H1 (cell line): ENCODE data around the gene KRABD2.

Experiments used
- CTCF ChIA-PET: fragments of 300-600 bp; sonication (Branson Sonifier 250); formaldehyde crosslinking; loops from one replicate; lab custom pipeline; 2021; ENCODE audit not compliant: partially characterized antibody; lab: Charles Lee
- POLR2A ChIA-PET: fragments of 300-600 bp; sonication (Branson Sonifier 250); formaldehyde crosslinking; loops from one replicate; lab custom pipeline; 2021; ENCODE audit warnings: inconsistent platforms; ENCODE audit not compliant: partially characterized antibody; lab: Charles Lee
- DNase-seq, 2 experiments: peaks; one replicate each; pipeline versions ENCODE4 v3.0.0 to v3.0.0-alpha.2; 2010 to 2022; ENCODE audit warnings: low spot score in 2 of 2, low read depth in 1 of 2, mixed read lengths in 1 of 2
- FAIRE-seq: peaks from 2 replicates; lab custom pipeline; 2011; peaks lifted over from hg19 to GRCh38; lab: Jason Lieb, UNC
- H2AFZ ChIP-seq: 2 replicates; pipeline ENCODE4 v1.8.1; 2012; ENCODE audit warnings: low read length, inconsistent platforms
- H2AK5ac ChIP-seq: 2 replicates; pipeline ENCODE4 v1.6.1; 2013; ENCODE audit warnings: low read depth, low read length
- H2BK120ac ChIP-seq: replicated peaks from 2 replicates; pipeline ENCODE3; 2013; ENCODE audit warnings: low read depth, low read length, inconsistent platforms
- H2BK12ac ChIP-seq: 2 replicates; pipeline ENCODE4 v1.6.1; 2013; ENCODE audit warnings: low read depth, low read length
- H2BK15ac ChIP-seq: 2 replicates; pipeline ENCODE4 v1.6.1; 2013; ENCODE audit warnings: low read length
- H2BK20ac ChIP-seq: 2 replicates; pipeline ENCODE4 v1.6.1; 2013; ENCODE audit warnings: low read length
- H2BK5ac ChIP-seq: 2 replicates; pipeline ENCODE4 v1.6.1; 2013; ENCODE audit warnings: low read depth, low read length
- H3K14ac ChIP-seq: 2 replicates; pipeline ENCODE4 v1.6.1; 2013; ENCODE audit warnings: inconsistent platforms; ENCODE audit not compliant: insufficient read length
- H3K18ac ChIP-seq: 2 replicates; pipeline ENCODE4 v1.6.1; 2013; ENCODE audit warnings: low read length; ENCODE audit errors: extremely low read depth
- H3K23ac ChIP-seq: 2 replicates; pipeline ENCODE4 v1.6.1; 2013; ENCODE audit warnings: inconsistent platforms; ENCODE audit not compliant: insufficient read length
- H3K23me2 ChIP-seq: 2 replicates; pipeline ENCODE4 v1.6.1; 2013; ENCODE audit warnings: low read depth, low read length
- H3K27ac ChIP-seq: 2 replicates; pipeline ENCODE4 v1.6.1; 2011; ENCODE audit warnings: low read depth, low read length, inconsistent platforms
- H3K27me3 ChIP-seq, 4 experiments: replicated peaks in 1 of 4; 1 replicate in 1 of 4; 2 replicates in 3 of 4; pipeline versions ENCODE4 v1.6.1 to v1.8.1; 2011 to 2013; ENCODE audit warnings: low read length in 3 of 4, mild to moderate bottlenecking in 3 of 4, inconsistent platforms in 2 of 4, mixed read lengths in 2 of 4, moderate library complexity in 1 of 4; ENCODE audit not compliant: control insufficient read depth in 3 of 4, insufficient read depth in 3 of 4; ENCODE audit errors: extremely low read depth in 1 of 4
- H3K36me3 ChIP-seq, 4 experiments: 2 replicates each; pipeline versions ENCODE4 v1.6.1 to v1.8.1; 2011 to 2013; ENCODE audit warnings: mild to moderate bottlenecking in 4 of 4, low read length in 3 of 4, moderate library complexity in 2 of 4, control low read depth in 1 of 4, inconsistent platforms in 1 of 4; ENCODE audit not compliant: insufficient read depth in 4 of 4, control insufficient read depth in 2 of 4
- H3K4ac ChIP-seq: replicated peaks from 2 replicates; pipeline ENCODE3; 2013; ENCODE audit warnings: low read length, low read depth, mixed read lengths, inconsistent platforms; ENCODE audit not compliant: insufficient read length
- H3K4me1 ChIP-seq, 4 experiments: replicated peaks in 1 of 4; 1 replicate in 1 of 4; 2 replicates in 3 of 4; pipeline versions ENCODE4 v1.6.1 to v1.8.1; 2011 to 2013; ENCODE audit warnings: low read length in 3 of 4, inconsistent platforms in 2 of 4, mixed read lengths in 1 of 4; ENCODE audit not compliant: insufficient read depth in 4 of 4, control insufficient read depth in 3 of 4
- H3K4me2 ChIP-seq, 2 experiments: 2 replicates each; pipeline versions ENCODE4 v1.6.1 to v1.8.1; 2011 to 2013; ENCODE audit warnings: low read depth in 2 of 2, low read length in 2 of 2, control low read depth in 1 of 2, inconsistent platforms in 1 of 2, mild to moderate bottlenecking in 1 of 2; ENCODE audit not compliant: insufficient read depth in 1 of 2
- H3K4me3 ChIP-seq, 4 experiments: fragments of 200-600, 300-600 bp in 1 of 4; sonication (generic), shearing (Covaris generic), sonication (Bioruptor Twin) in 1 of 4; 2 replicates each; pipeline versions ENCODE4 v1.5.1 to v1.8.1; 2011 to 2016; ENCODE audit warnings: low read length in 4 of 4, low read depth in 3 of 4, control low read depth in 2 of 4, inconsistent platforms in 2 of 4, mild to moderate bottlenecking in 2 of 4, mixed read lengths in 1 of 4, moderate library complexity in 1 of 4; ENCODE audit not compliant: insufficient read depth in 2 of 4; ENCODE audit errors: extremely low read depth in 1 of 4
- H3K56ac ChIP-seq: replicated peaks from 2 replicates; pipeline ENCODE3; 2013; ENCODE audit warnings: low read depth, mild to moderate bottlenecking, mixed read lengths, low read length, inconsistent platforms; ENCODE audit not compliant: insufficient read length
- H3K79me1 ChIP-seq: 2 replicates; pipeline ENCODE4 v1.6.1; 2013; ENCODE audit warnings: low read depth, low read length, control low read depth
- H3K79me2 ChIP-seq, 2 experiments: 2 replicates each; pipeline versions ENCODE4 v1.6.1 to v1.8.1; 2012 to 2013; ENCODE audit warnings: low read length in 2 of 2, mild to moderate bottlenecking in 2 of 2, inconsistent platforms in 1 of 2; ENCODE audit not compliant: insufficient read depth in 2 of 2, control insufficient read depth in 1 of 2
- H3K9ac ChIP-seq, 4 experiments: replicated peaks in 1 of 4; 1 replicate in 1 of 4; 2 replicates in 3 of 4; pipeline versions ENCODE4 v1.6.1 to v1.8.1; 2011 to 2013; ENCODE audit warnings: low read depth in 3 of 4, low read length in 3 of 4, control low read depth in 2 of 4, mild to moderate bottlenecking in 2 of 4, moderate library complexity in 2 of 4, inconsistent platforms in 1 of 4; ENCODE audit errors: extremely low read depth in 1 of 4
- H3K9me3 ChIP-seq, 2 experiments: 2 replicates each; pipeline versions ENCODE4 v1.6.1 to v1.8.1; 2012 to 2013; ENCODE audit warnings: mild to moderate bottlenecking in 2 of 2, moderate library complexity in 2 of 2, control low read depth in 1 of 2, inconsistent platforms in 1 of 2, low read depth in 1 of 2, low read length in 1 of 2, mixed read lengths in 1 of 2; ENCODE audit not compliant: insufficient read depth in 2 of 2
- H4K20me1 ChIP-seq, 2 experiments: replicated peaks in 1 of 2; 2 replicates each; pipeline versions ENCODE3 to v1.8.1; 2011 to 2013; ENCODE audit warnings: inconsistent platforms in 2 of 2, low read length in 2 of 2, mild to moderate bottlenecking in 1 of 2; ENCODE audit not compliant: insufficient read depth in 2 of 2, control insufficient read depth in 1 of 2
- H4K5ac ChIP-seq: 2 replicates; pipeline ENCODE4 v1.6.1; 2013; ENCODE audit warnings: low read length, low read depth, mixed read lengths, inconsistent platforms; ENCODE audit not compliant: insufficient read length
- H4K8ac ChIP-seq: 2 replicates; pipeline ENCODE4 v1.8.0; 2013; ENCODE audit warnings: mild to moderate bottlenecking, moderate library complexity, low read length, inconsistent platforms; ENCODE audit not compliant: insufficient read depth; ENCODE audit errors: extremely low read depth
- H4K91ac ChIP-seq: replicated peaks from 2 replicates; pipeline ENCODE3; 2013; ENCODE audit warnings: low read length, mixed read lengths, inconsistent platforms; ENCODE audit not compliant: insufficient read length
- BACH1 ChIP-seq: IDR thresholded peaks from 2 replicates; pipeline ENCODE4 v1.6.1; 2012; ENCODE audit warnings: low read length, improper control_type of control experiment
- KDM1A ChIP-seq: fragments of 200-600, 300-600 bp; sonication (generic); IDR thresholded peaks from 2 replicates; pipeline ENCODE4 v1.7.1; 2016; ENCODE audit warnings: mild to moderate bottlenecking, low read length, borderline replicate concordance
- NANOG ChIP-seq: IDR thresholded peaks from 2 replicates; pipeline ENCODE4 v1.6.1; 2011; ENCODE audit warnings: low read length, low read depth, mild to moderate bottlenecking, inconsistent platforms; ENCODE audit not compliant: insufficient read depth, poor library complexity, severe bottlenecking
- RFX5 ChIP-seq: IDR thresholded peaks from 2 replicates; pipeline ENCODE4 v1.6.1; 2011; ENCODE audit warnings: low read depth, low read length, improper control_type of control experiment, borderline replicate concordance
- SP2 ChIP-seq: IDR thresholded peaks from 2 replicates; pipeline ENCODE4 v1.6.1; 2012; ENCODE audit warnings: mild to moderate bottlenecking, low read length, inconsistent platforms
- WGBS, 2 experiments: shearing (Covaris generic) in 1 of 2; methylation state at CpG; one replicate each; pipeline versions ENCODE4 v1.1.6 to v1.1.7; 2013 to 2015; ENCODE audit warnings: low lambda C conversion rate in 2 of 2, mixed read lengths in 2 of 2, inconsistent platforms in 1 of 2, low coverage in 1 of 2, missing lambda C conversion rate in 1 of 2; ENCODE audit not compliant: insufficient replicate concordance in 2 of 2, insufficient coverage in 1 of 2, insufficient read length in 1 of 2; ENCODE audit errors: extremely low coverage in 1 of 2, missing lambda C conversion rate in 1 of 2; 5-methylcytosine and 5-hydroxymethylcytosine counted together

Gene KRABD2

GRCh38 chr17:8360751-8361150 lies 15.8 kb downstream of the KRABD2 start:
- Histone ChIP-seq H2BK12ac (no peak overlapping the region), H3K4me2 (no peak overlapping the region), H3K79me2 (no peaks in the 10 kb centered on the region), H2BK15ac (no peak overlapping the region), H4K8ac (no peak overlapping the region), H3K4me1 (peaks cover 0 to 5% (median 1%) of the 10 kb centered on the region in 4 experiments; a peak in 1 of 7 replicates), H2BK120ac (no peak overlapping the region), H3K27me3 (no peaks in the 10 kb centered on the region), H3K9me3 (no peaks in the 10 kb centered on the region), H4K91ac (no peak overlapping the region), H3K18ac (no peak overlapping the region), H3K79me1 (no peaks in the 10 kb centered on the region), H3K36me3 (no peaks in the 10 kb centered on the region), H3K23me2 (no peaks in the 10 kb centered on the region; the same call in 1 of the 2 replicates), H4K20me1 (no peaks in the 10 kb centered on the region), H3K27ac (no peak overlapping the region), H4K5ac (no peak overlapping the region), H2BK5ac (no peak overlapping the region), H2AFZ (no peak overlapping the region), H3K56ac (no peak overlapping the region), H2AK5ac (no peak overlapping the region), H3K4ac (no peak overlapping the region), H3K23ac (no peak overlapping the region), H3K4me3 (no peak overlapping the region), H3K9ac (no peak overlapping the region), H2BK20ac (no peak overlapping the region), H3K14ac (no peak overlapping the region)
- DNase-seq (no peak), FAIRE-seq (peak; percentile 66)
- no peak for TF ChIP-seq BACH1
- TF ChIP-seq NANOG, result no peak
- no peak for TF ChIP-seq SP2
- TF ChIP-seq RFX5, result no peak
- no peak for TF ChIP-seq KDM1A
- ChIA-PET CTCF (interaction anchor here (0.6 to 2.3 kb wide), 4 partner anchors 16 to 39 kb away, joined by 3 to 8 read pairs (median 4); partner anchors contain the start of gene KRABD2), POLR2A (interaction anchor here (1.3 to 4.0 kb wide), 6 partner anchors 10 to 33 kb away, joined by 4 to 36 read pairs (median 10); partner anchors contain the start of gene KRABD2)
- 84% methylated on average over 3 of the region's 3 CpGs; no CpG with 5 or more reads in 1 of the 2 experiments for WGBS, 2 experiments
